DMS53 treated with DMSO at 0.1 percent for 48 hours (cell line): ENCODE data around the gene AUTS2.

Source experiments
- DNase-seq: peaks from one replicate; lab custom pipeline; 2025; ENCODE audit not compliant: unreplicated experiment; lab: John Stamatoyannopoulos, UW

Gene AUTS2

DNA sequence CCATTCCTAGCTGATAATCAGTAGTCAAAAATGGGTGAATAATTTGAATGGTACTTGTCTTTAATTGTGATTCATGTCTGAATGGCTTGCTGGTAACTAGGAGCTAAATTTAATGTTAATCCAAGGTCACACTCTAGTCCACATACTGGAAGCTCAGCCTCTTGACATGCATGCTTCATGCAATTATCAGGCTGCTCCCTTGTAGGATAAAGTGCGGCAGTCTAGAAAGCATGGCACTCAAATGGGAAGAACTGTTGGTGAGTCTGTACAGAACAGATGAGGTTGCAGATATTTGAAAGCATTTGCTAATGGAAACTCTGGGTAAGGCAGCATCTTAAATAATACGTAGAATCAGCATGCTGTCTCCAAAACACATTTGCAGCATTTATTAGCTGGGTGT is 499.4 kb downstream of the AUTS2 start:
- DNase-seq: no peak

DNA sequence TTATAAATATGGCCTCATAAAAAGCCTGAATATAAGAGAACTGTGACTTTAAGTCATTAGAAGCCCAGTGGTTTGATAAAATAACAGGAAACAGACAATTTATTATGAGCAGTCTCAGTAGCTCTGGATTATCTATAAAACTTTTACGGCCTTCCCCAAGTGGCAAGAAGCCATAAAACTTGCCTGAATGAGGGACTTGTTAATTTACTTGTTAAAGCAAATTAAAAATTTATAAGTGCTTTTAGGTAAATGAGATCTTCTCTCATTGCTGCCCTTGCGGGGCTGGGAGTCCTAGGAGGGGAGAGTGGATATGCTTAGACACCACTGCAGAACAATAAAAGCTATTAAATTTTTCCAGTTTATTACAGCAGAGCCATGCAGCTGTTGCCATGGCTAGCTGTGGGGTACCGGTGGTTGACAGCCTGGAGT is 499.9 kb downstream of the AUTS2 start:
- no peak for DNase-seq

GRCh38 chr7:70098905-70099672 is 500.8 kb downstream of the AUTS2 start:
- no peak for DNase-seq

DNA sequence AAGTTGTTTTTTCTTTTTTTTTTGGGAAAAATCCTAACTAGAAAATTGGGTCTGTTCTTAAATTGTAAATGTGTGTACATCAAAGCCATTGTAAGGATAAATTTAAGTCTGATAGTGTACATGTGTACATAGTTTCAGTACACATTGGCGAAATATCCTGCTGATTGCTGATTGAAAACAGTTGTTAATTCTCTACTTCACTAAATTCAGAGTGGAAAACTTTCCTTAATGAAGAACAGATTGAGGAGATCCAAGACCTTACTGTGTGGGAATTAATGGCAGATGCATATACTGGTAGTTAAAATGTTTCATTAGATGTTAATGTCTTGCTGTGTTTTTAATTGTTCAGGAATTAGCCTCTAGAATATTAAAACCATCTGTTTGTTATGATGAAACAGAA is 506.0 kb downstream of the AUTS2 start:
- no peak for DNase-seq

DNA sequence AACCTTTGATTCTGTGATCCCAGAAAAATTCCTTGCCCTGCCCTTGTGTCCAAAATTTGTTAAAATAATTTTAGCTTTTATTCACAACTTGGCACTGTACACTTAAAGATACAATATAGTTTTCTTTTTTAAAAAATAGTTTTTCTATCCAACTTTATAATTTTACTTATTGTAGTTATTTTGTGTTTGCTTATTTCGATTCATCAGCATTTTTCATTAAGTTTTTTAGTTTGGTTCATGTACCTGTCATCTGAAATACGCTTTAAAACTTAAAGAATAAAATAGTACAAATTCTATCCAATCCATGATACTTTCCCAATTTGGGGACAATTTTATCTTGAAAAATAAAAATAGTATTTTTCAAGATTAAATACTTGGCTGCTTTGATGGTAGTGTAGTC is 514.8 kb downstream of the AUTS2 start:
- DNase-seq: no peak

GRCh38 chr7:70113536-70113935 is 515.3 kb downstream of the AUTS2 start:
- no peak for DNase-seq

DNA sequence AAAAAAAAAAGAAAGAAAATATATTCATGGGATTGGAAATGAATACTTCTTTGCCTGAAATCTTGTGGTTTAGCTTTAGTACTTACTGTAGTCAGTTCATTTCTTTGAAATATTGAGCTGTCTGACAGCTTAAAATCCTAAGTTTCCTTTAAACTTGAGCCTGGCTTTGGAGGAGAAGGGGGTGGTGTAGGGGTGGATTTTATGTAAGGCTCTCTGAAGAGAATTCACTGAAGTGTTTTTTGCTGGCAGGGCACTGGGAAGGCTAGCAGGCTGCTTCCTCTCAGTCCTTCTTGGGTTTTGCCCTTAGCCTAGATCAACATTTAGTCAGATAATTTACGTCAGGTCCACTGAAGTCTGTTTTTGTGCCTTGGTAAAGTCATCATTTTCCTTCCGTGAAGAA is 516.5 kb downstream of the AUTS2 start:
- DNase-seq: no peak

DNA sequence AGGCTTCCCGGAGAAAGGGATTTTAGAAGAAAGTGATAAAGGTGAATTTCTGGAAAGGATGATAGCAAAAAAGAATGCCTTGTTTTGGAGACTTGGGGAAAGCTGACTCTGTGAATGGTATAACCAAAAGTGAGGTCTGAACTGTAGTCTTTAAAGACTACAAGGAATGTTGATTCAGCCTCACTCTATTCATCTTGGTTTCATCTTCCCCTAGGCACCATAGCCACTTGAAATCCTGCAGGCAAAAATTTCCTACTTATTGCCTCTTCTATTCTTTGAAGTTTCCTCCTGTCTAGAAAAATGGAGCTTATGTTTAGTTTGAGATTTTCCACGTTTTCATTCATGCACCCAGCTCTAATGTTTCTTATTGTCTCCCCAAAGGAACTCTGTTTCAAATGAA is 518.0 kb downstream of the AUTS2 start:
- DNase-seq: no peak

- no peak for DNase-seq
Measured at GRCh38 chr7:70116867-70117266, 518.6 kb downstream of the AUTS2 start.

GRCh38 chr7:70120851-70121250 is 522.6 kb downstream of the AUTS2 start:
- DNase-seq: no peak

DNA sequence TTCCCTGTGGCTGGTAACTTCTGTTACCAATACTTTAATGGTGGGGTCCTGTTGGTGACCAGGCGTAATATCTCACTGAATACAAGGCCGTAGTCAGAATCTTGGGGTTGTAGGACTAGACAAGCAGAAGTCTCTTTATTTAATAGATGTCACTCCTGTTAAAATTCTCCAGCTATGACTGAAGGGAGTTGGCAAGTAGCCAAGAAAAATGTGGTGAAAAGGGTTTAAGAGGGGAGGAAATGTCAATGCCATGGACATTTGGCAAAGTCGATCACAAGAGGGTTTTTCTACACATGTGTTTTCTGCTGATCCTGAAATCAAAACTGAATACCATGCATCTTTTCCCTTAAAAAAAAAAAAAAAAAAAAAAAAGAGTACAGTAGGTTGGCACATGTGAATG is 533.5 kb downstream of the AUTS2 start:
- DNase-seq: no peak

- DNase-seq: no peak
Measured at GRCh38 chr7:70132226-70132851, 534.1 kb downstream of the AUTS2 start.

DNA sequence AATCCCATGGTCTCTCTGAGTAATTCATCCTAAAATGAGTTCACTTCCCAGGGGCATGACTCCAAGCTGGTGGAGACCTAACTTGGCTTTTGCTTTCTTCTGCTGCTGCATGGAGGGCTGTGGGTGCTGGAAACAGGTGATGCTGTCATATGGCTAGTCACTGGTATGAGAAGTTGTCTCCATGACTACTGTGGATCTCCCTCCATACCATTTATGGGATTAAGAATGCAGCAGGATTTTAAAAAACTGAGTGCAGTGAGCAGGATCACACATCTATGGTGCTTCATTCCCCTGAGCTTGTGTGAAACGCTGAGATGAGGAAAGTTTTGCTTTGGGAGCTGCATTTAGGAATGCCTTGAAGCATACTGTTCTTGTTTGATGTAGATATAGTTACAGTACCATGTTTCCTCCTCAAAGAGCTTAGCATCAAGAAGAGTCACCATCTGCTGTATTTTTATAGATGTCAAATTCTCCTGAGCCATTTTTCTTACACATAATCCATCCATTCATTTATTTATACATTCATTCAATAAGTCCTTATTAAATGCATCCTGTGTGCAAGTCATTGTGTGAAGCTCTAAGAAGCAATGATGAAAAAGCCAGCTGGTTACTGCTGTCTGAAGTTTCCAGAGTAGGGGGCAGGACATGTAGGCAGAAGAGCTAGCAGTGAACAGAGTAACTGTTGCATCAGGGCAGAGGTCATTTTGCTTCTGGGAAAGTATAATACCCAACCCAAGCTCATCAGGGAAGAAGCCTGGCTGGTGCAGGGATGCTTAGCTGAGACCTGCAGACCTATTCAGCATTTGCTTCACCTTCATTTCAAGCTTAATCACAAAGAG is 534.8 kb downstream of the AUTS2 start:
- no peak for DNase-seq

DNA sequence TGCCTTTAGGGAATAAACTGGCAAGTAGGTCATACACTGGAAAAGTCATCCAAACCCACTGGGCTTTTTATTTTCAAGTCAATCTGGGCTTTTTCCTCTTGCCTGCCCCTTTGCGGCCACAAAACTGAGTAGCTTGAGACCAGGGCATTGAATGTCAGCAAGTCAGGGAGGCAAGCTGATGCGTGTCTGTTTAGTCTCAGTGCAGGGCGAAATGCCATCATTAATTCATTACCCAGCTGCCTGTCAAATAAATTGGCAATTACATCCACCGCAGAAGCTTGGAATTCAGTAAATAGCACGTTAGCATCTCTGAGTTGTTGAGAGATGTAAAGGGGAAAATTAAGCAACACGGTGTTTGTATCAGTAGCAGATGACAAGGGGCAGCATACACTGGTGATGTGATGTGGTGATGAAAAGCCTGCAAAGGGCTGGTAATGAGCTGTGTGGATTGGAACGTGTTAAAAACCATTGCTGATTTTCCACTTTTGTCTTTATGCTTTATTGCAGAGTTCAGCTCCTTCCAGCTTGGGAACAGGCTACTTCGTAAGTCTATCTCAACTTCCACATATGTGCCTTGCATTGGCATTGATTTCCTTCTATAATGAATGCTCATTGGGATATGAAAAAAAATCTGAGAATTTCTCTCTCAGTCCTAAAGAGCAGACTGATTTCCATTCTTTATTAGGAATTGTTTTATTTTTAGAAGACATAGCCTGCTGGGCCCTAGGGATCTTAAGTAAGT is 535.9 kb downstream of the AUTS2 start:
- no peak for DNase-seq

- DNase-seq: no peak
Measured at GRCh38 chr7:70135656-70136055, 537.4 kb downstream of the AUTS2 start.

DNA sequence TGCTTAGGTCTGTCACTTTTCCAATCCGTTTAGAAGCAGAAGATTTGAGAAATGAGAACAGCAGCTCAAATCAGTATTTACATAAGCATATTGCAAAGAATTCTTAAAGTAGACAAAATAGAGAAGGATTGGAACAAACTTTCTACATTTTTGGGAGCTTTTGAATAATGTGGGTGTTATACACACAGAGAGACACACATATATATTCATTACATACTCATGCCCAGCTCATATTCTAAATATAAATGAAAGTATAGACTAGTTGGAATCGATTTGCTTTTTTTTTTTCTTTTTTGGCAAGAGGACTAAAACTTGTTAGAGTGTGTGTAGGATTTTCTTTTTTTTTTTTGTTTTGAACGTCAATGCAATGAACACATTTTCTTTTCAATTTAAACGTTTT is 538.9 kb downstream of the AUTS2 start:
- DNase-seq: no peak

- DNase-seq: no peak
Measured at GRCh38 chr7:70142247-70142932, 544.1 kb downstream of the AUTS2 start.

GRCh38 chr7:70143075-70144044 is 545.1 kb downstream of the AUTS2 start:
- DNase-seq: no peak

DNA sequence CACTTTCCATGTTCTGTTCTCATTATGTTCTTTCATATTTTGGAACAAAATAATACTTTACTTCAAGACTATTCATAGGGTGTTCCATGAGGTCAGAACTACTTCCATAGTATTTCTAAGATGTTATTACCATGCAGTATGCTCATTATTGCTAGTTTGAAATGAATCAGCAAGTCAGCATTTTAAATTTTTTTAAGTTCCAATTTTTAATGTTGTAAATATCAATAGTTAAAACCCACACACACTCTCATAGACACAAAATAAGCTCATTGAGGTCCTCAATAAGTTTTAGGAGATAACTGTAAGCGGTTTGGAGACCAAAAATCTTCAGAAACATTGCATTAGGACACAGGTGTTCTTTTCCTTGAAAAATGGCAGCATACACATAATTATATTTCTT is 550.7 kb downstream of the AUTS2 start:
- DNase-seq: no peak

GRCh38 chr7:70152313-70152712 is 554.0 kb downstream of the AUTS2 start:
- DNase-seq: no peak
